Middle frontal gyrus (tissue), 1 donor: Measurements from ENCODE around the gene ABO.
"Not testable (repeated sequence)": the region's sequence is repeated elsewhere in the genome, so short reads cannot be mapped to it uniquely, and the experiment has no call there.

ENCODE experiments used
- DNase-seq: peaks from one replicate; pipeline ENCODE4 v3.0.0-alpha.2; 2015; ENCODE audit warnings: low spot score; ENCODE audit errors: extremely low spot score

ABO gene

GRCh38 chr9:133226219-133227171 is 48.5 kb downstream of the ABO start:
- no peak for DNase-seq

GRCh38 chr9:133225171-133226011 is 49.6 kb downstream of the ABO start:
- DNase-seq: no peak

- no peak for DNase-seq
Observed at GRCh38 chr9:133224762-133225161, 50.2 kb downstream of the ABO start.

GRCh38 chr9:133223159-133223756 is 51.7 kb downstream of the ABO start:
- DNase-seq: not testable (repeated sequence)

- DNase-seq: not testable (repeated sequence)
Observed at GRCh38 chr9:133221994-133222393, 53.0 kb downstream of the ABO start.

GRCh38 chr9:133221177-133221809 is 53.7 kb downstream of the ABO start:
- no peak for DNase-seq

- DNase-seq: not testable (repeated sequence)
Observed at GRCh38 chr9:133218049-133218975, 56.7 kb downstream of the ABO start.

- DNase-seq: not testable (repeated sequence)
Observed at GRCh38 chr9:133217333-133217988, 57.5 kb downstream of the ABO start.

GRCh38 chr9:133214276-133214675 is 60.7 kb downstream of the ABO start:
- DNase-seq: not testable (repeated sequence)

- no peak for DNase-seq
Observed at GRCh38 chr9:133210609-133211008, 64.4 kb downstream of the ABO start.

GRCh38 chr9:133210202-133210532 is 64.8 kb downstream of the ABO start:
- DNase-seq: no peak

GRCh38 chr9:133209327-133210201 is 65.4 kb downstream of the ABO start:
- DNase-seq: not testable (repeated sequence)

GRCh38 chr9:133208880-133209300 is 66.1 kb downstream of the ABO start, which contains the start of gene OBP2B:
Gene OBP2B, minus strand, starts transcription at chr9:133209250. Its CDS starts 51 bp downstream, at chr9:133209199.
- DNase-seq: not testable (repeated sequence)

- not testable (repeated sequence) for DNase-seq
Observed at GRCh38 chr9:133208171-133208879, 66.7 kb downstream of the ABO start.

GRCh38 chr9:133207540-133208170 is 67.3 kb downstream of the ABO start:
- DNase-seq: no peak

GRCh38 chr9:133207021-133207531 is 67.9 kb downstream of the ABO start:
- DNase-seq: no peak
